ENCODE measurements around the gene SLC25A40.

SLC25A40 gene

GRCh38 chr7:87899255-87899654 lies 23.1 kb upstream of the SLC25A40 start:
- H3K4me3 ChIP-seq (ENCODE audit: low read depth, low read length), result no peak overlapping the region
- DNase-seq (ENCODE audit: low read depth), result no peak
- TF ChIP-seq CTCF (IDR thresholded peaks at IDR 0.05; ENCODE audit: control insufficient read depth, extremely low read depth, insufficient read depth), result no peak

DNA sequence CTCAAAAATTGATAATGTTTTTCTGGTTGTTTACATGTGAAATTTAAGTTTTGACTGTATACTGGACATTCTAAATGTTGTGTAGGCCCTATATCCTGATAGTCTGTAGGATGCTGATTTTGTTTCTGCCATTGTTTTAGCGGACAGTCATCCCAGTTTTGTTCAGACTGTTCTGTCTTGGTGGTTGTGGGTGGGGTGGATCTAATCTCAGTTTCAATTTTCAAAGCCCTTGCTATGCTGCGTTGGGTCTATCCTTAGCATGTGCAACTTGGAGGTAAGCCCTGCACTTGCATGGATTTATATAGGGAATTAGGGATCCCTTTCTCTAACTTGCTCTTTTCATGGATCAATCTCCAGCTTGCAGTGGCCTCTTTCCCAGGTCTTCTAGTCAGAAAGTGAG lies 19.2 kb upstream of the SLC25A40 start:
- TF ChIP-seq CTCF (IDR thresholded peaks at IDR 0.05; ENCODE audit: control insufficient read depth, extremely low read depth, insufficient read depth), result no peak
- no peak overlapping the region for H3K4me3 ChIP-seq (ENCODE audit: low read depth, low read length)
- no peak for DNase-seq (ENCODE audit: low read depth)

DNA sequence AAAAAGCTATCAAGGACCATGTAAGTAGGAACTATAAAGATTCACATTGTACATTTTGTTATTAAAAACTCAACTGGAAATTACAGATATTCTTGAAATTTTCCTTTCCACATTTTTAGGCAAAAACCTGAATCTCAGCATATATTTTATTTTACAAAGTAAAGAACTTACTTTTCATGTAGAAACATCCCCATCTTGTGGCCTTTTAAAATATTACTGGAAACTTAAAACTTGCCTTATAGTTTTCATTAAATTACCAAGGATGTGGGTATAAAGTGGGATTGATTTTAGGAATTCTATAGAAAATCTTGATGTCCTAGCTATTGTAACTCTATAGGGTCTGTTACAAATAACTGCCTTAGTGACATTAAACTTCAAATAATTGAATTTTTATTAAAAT lies 10.7 kb upstream of the SLC25A40 start:
- no peak overlapping the region for H3K4me3 ChIP-seq (ENCODE audit: low read depth, low read length)
- DNase-seq (ENCODE audit: low read depth), result no peak
- peak; percentile 38 for TF ChIP-seq CTCF (IDR thresholded peaks at IDR 0.05; ENCODE audit: control insufficient read depth, extremely low read depth, insufficient read depth)

DNA sequence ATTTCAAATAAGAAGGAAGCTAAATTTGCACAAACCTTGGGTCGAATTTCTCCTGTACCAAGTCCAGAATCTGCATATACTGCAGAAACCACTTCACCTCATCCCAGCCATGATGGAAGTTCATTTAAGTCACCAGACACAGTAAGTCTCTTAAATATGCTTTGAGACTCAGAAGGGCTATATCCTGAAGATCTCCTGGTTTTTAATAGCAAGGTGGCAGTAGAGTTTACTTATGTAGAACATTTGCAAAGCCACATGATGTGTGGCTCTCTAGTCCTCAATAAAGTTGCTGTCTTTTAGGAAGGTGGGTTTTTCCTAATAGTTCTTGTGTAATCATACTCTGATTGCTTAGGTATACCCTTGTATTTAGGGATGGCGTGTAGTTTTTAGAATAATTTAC lies 8.9 kb upstream of the SLC25A40 start:
- no peak overlapping the region for H3K4me3 ChIP-seq (ENCODE audit: low read depth, low read length)
- peak; percentile 16; the same call in 1 of the 2 replicates for TF ChIP-seq CTCF (IDR thresholded peaks at IDR 0.05; ENCODE audit: control insufficient read depth, extremely low read depth, insufficient read depth)
- no peak for DNase-seq (ENCODE audit: low read depth)

- DNase-seq (ENCODE audit: low read depth), result no peak
- no peak overlapping the region for H3K4me3 ChIP-seq (ENCODE audit: low read depth, low read length)
- TF ChIP-seq CTCF (IDR thresholded peaks at IDR 0.05; ENCODE audit: control insufficient read depth, extremely low read depth, insufficient read depth), result no peak
These were observed 6.2 kb upstream of the SLC25A40 start for GRCh38 chr7:87882151-87882937.

GRCh38 chr7:87878208-87878735 lies 2.1 kb upstream of the SLC25A40 start:
- no peak for TF ChIP-seq CTCF (IDR thresholded peaks at IDR 0.05; ENCODE audit: control insufficient read depth, extremely low read depth, insufficient read depth)
- peak overlapping the region; percentile 88 for H3K4me3 ChIP-seq (ENCODE audit: low read depth, low read length)
- DNase-seq (ENCODE audit: low read depth), result no peak

Measured in LNCaP clone FGC (cell line).